Osteocyte (in vitro differentiated cells): ENCODE data around the gene TMEM50A. TPM values are rescaled to one million over a fixed set of nuclear protein-coding genes. Genes with fewer than 3 reads are reported as not detected.
"Not testable (repeated sequence)": the region's sequence is repeated elsewhere in the genome, so short reads cannot be mapped to it uniquely, and the experiment has no call there.

ENCODE experiments used
- DNase-seq: peaks from one replicate; pipeline ENCODE4 v3.0.0; 2021; ENCODE audit warnings: mixed read lengths; ENCODE audit not compliant: unreplicated experiment; ENCODE audit errors: extremely low spot score
- H3K27ac Mint-ChIP-seq: one replicate; pipeline ENCODE4 v1.8.0; 2021; ENCODE audit warnings: mild to moderate bottlenecking, mixed read lengths; ENCODE audit not compliant: unreplicated experiment
- H3K27me3 Mint-ChIP-seq: one replicate; pipeline ENCODE4 v1.8.0; 2021; ENCODE audit warnings: mixed read lengths; ENCODE audit not compliant: unreplicated experiment
- H3K36me3 Mint-ChIP-seq: one replicate; pipeline ENCODE4 v1.8.0; 2021; ENCODE audit warnings: mixed read lengths; ENCODE audit not compliant: unreplicated experiment
- H3K4me1 Mint-ChIP-seq: one replicate; pipeline ENCODE4 v1.8.0; 2021; ENCODE audit warnings: mixed read lengths; ENCODE audit not compliant: unreplicated experiment
- H3K4me3 Mint-ChIP-seq: one replicate; pipeline ENCODE4 v1.8.0; 2021; ENCODE audit warnings: mild to moderate bottlenecking, moderate library complexity, mixed read lengths; ENCODE audit not compliant: unreplicated experiment
- H3K9me3 Mint-ChIP-seq: one replicate; pipeline ENCODE4 v1.8.0; 2021; ENCODE audit warnings: mixed read lengths; ENCODE audit not compliant: unreplicated experiment
- CTCF ChIP-seq: fragments of 200-600 bp; sonication (generic); IDR thresholded peaks from 2 replicates; pipeline ENCODE4 v1.5.0; 2021; ENCODE audit warnings: antibody characterized with exemption, mild to moderate bottlenecking, moderate library complexity
- total RNA-seq: library from RNA; stranded (reverse); gene quantifications from 2 replicates; pipeline ENCODE4 v1.2.1, GENCODE V29; 2021

Gene TMEM50A
- total RNA-seq, 1 donor from 2014 or later: 142 TPM

GRCh38 chr1:25383090-25383489 lies 45.0 kb downstream of the TMEM50A start:
- H3K9me3 Mint-ChIP-seq, H3K36me3 Mint-ChIP-seq, H3K27ac Mint-ChIP-seq, H3K4me3 Mint-ChIP-seq, H3K4me1 Mint-ChIP-seq, DNase-seq, H3K27me3 Mint-ChIP-seq: not testable (repeated sequence)

- H3K27me3 Mint-ChIP-seq: not testable (repeated sequence)
Measured at GRCh38 chr1:25383875-25384274, 45.7 kb downstream of the TMEM50A start.

GRCh38 chr1:25387096-25387495 lies 49.0 kb downstream of the TMEM50A start:
- H3K4me3 Mint-ChIP-seq, H3K4me1 Mint-ChIP-seq, H3K9me3 Mint-ChIP-seq, DNase-seq, H3K36me3 Mint-ChIP-seq, H3K27me3 Mint-ChIP-seq, H3K27ac Mint-ChIP-seq: not testable (repeated sequence)

More at GRCh38 chr1:25383875-25384274, 45.7 kb downstream of the TMEM50A start:
- H3K4me1 Mint-ChIP-seq, H3K9me3 Mint-ChIP-seq, H3K27ac Mint-ChIP-seq, H3K4me3 Mint-ChIP-seq, H3K36me3 Mint-ChIP-seq, DNase-seq: not testable (repeated sequence)

GRCh38 chr1:25388691-25389090 lies 50.6 kb downstream of the TMEM50A start:
- not testable (repeated sequence) for H3K4me1 Mint-ChIP-seq, H3K36me3 Mint-ChIP-seq, H3K9me3 Mint-ChIP-seq, H3K27me3 Mint-ChIP-seq, H3K4me3 Mint-ChIP-seq, H3K27ac Mint-ChIP-seq, DNase-seq

GRCh38 chr1:25389721-25390120 lies 51.6 kb downstream of the TMEM50A start:
- not testable (repeated sequence) for H3K36me3 Mint-ChIP-seq, H3K4me1 Mint-ChIP-seq, DNase-seq, H3K9me3 Mint-ChIP-seq, H3K4me3 Mint-ChIP-seq, H3K27ac Mint-ChIP-seq, H3K27me3 Mint-ChIP-seq

GRCh38 chr1:25392841-25393240 lies 54.7 kb downstream of the TMEM50A start:
- H3K4me3 Mint-ChIP-seq: no peak overlapping the region
- no peaks in the 10 kb centered on the region for H3K4me1 Mint-ChIP-seq

GRCh38 chr1:25397549-25397948 lies 59.4 kb downstream of the TMEM50A start:
- H3K9me3 Mint-ChIP-seq, DNase-seq, H3K36me3 Mint-ChIP-seq, H3K4me3 Mint-ChIP-seq, H3K4me1 Mint-ChIP-seq, H3K27ac Mint-ChIP-seq: not testable (repeated sequence)
- peaks cover 15% of the 10 kb centered on the region for H3K27me3 Mint-ChIP-seq

More at GRCh38 chr1:25392841-25393240, 54.7 kb downstream of the TMEM50A start:
- H3K27ac Mint-ChIP-seq: no peak overlapping the region
- H3K36me3 Mint-ChIP-seq: no peaks in the 10 kb centered on the region
- no peak for TF ChIP-seq CTCF
- peaks cover 7% of the 10 kb centered on the region for H3K27me3 Mint-ChIP-seq
- no peaks in the 10 kb centered on the region for H3K9me3 Mint-ChIP-seq
- DNase-seq: no peak

GRCh38 chr1:25398079-25398478 lies 59.9 kb downstream of the TMEM50A start:
- H3K36me3 Mint-ChIP-seq, H3K9me3 Mint-ChIP-seq, DNase-seq, H3K4me1 Mint-ChIP-seq, H3K27ac Mint-ChIP-seq, H3K4me3 Mint-ChIP-seq: not testable (repeated sequence)
- peaks cover 17% of the 10 kb centered on the region for H3K27me3 Mint-ChIP-seq
